HG02678 (cell line): ENCODE data around the gene SCG5.

Experiments
- ATAC-seq: cut with Tn5 transposase; IDR thresholded peaks from one replicate; pipeline ENCODE4 v1.9.1; 2021; ENCODE audit warnings: mild to moderate bottlenecking, moderate library complexity; ENCODE audit not compliant: unreplicated experiment

SCG5 gene

GRCh38 chr15:32659340-32660155, 18.0 kb downstream of the SCG5 start:
- no peak for ATAC-seq

DNA sequence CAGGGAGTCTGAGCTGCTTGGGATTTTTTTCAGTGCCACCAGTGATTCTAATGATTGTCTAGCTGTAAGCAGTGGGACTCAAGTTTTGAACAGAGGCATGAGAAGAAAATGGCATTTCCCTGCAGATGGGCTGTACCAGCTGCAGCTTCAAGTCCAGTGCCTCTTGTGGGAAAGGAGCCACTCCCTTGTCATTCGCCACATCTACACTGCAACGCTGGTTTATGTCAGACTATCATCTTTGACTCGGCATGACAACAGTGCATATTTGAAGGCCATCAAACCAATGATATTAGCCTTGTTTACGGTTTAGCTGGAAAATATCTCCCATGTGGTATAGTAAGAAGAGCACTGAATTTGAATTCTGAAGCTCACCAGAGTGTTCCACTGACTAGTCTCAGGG, 22.2 kb downstream of the SCG5 start:
- ATAC-seq = no peak

DNA sequence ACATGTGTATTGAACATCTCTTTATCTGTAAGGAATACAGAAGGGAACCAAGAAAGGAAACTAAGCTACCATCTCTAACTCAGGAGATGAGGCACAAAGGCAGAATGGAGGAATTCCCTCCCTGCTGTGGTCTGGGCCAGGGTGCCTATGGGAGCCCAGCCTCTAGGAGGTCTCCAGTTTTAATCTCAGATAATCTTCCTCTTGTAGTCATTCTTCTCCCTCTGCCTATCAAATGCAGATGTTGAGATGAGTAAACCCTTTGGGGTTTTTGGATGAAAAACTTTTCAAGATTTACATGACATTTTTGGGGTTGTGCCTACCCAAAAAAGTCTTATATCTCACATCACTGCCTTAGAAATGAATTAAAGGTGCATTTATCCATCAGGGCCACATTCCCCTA, 23.3 kb downstream of the SCG5 start:
- no peak for ATAC-seq

GRCh38 chr15:32667321-32667720, 25.8 kb downstream of the SCG5 start:
- ATAC-seq = no peak

DNA sequence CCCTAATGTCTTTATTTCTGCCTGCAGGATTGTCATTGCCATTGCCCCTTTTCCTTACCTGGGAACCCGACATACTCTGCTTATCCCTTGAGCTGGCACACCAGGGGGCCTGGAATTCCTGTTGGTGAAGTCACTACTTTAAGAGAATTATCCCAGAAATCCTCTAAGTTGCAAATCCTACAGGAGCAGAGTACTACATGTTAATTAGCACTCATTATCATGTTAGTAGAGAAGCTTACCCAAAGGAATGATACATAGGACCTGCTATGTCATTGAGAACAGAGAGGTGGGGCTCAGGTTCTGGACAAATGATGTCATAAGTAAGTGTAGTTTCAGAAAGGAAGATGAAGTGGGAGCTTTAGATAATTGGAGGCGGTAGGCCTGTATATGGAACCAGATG, 27.4 kb downstream of the SCG5 start:
- ATAC-seq = no peak

GRCh38 chr15:32669896-32670611, 28.5 kb downstream of the SCG5 start:
- ATAC-seq = no peak

GRCh38 chr15:32670623-32671022, 29.1 kb downstream of the SCG5 start:
- no peak for ATAC-seq

GRCh38 chr15:32671339-32672325, 30.1 kb downstream of the SCG5 start:
- ATAC-seq = no peak

GRCh38 chr15:32674681-32675080, 33.2 kb downstream of the SCG5 start:
- ATAC-seq = no peak

GRCh38 chr15:32675466-32675865, 34.0 kb downstream of the SCG5 start:
- ATAC-seq = no peak

DNA sequence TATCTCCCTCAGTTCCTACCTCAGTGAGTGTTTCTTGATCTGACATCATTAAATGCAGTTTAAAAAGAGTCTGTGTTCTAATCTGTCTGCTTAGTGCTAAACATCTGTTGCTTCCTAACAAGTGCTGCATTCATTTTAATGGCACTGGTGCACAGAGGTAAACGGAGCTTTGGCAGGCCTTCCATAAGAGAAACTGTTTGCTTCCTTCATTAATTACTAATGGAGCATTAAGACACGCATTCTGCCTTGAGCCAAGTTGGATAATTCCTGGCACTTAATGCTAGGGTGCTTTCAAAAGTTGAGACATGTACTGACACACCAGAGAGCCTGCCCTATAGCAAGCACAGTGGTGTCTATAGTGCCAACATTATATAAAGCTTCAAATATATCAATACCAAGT, 34.7 kb downstream of the SCG5 start:
- no peak for ATAC-seq

- ATAC-seq = no peak
These were observed 35.8 kb downstream of the SCG5 start for GRCh38 chr15:32677238-32677750.

DNA sequence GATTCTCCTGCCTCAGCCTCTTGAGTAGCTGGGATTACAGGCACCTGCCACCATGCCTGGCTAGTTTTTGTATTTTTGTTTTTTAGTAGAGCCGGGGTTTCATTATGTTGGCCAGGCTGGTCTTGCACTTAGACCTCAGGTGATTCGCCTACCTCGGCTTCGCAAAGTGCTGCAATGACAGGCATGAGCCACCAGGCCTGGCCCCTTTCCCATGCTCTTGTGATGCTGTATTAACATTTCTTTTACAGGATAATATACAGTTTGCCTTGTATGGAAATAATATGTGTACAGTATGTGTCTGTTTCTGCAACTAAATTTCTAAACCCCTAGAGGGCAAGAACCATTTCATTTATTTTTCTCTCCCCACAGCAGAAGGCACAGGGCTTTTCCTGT, 37.8 kb downstream of the SCG5 start:
- no peak for ATAC-seq

DNA sequence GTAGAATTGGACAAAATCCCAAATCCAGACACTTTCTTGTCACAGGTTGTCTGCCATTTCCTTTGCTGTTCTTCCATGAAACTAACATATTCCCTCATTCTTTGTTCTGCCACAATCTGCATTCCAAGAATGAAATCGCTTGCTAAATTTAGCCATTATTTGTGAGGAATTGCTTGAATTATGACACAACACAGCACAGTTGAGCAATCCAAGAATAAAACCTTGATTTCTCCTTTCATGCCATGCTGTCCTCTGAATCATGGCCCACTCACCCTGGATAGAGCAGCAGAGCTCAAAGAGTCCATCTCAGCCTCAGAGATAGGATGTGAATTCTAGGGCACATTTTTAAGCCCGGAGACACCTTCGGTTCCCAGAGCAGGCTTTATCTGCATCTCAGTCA, 41.1 kb downstream of the SCG5 start:
- ATAC-seq = no peak

GRCh38 chr15:32682977-32683630, 41.6 kb downstream of the SCG5 start:
- no peak for ATAC-seq

GRCh38 chr15:32683906-32684584, 42.5 kb downstream of the SCG5 start:
- no peak for ATAC-seq

- no peak for ATAC-seq
These were observed 44.1 kb downstream of the SCG5 start for GRCh38 chr15:32685576-32685975.

GRCh38 chr15:32687556-32687955, 46.0 kb downstream of the SCG5 start:
- ATAC-seq = no peak

GRCh38 chr15:32688151-32688639, 46.7 kb downstream of the SCG5 start:
- ATAC-seq = no peak
